ENCODE data around the gene ADRB2. TPM values are rescaled to one million over a fixed set of nuclear protein-coding genes. Genes with fewer than 3 reads are reported as not detected.

ADRB2 gene
- 0.04 TPM for polyA plus RNA-seq (2012; ENCODE audit: low read depth, missing spikeins)

- DNase-seq (ENCODE audit: insufficient read length, low spot score) (peak; percentile 59), FAIRE-seq (peak; percentile 99)
- TF ChIP-seq SPI1 (IDR thresholded peaks at IDR 0.05; ENCODE audit: low read depth, low read length), result peak; percentile 67
- TF ChIP-seq POLR2A (IDR thresholded peaks at IDR 0.05; ENCODE audit: low read depth, low read length), result no peak
Observed at GRCh38 chr5:148826053-148826738, at the start of gene ADRB2. Gene ADRB2, plus strand, starts transcription at chr5:148826611. Its CDS starts 221 bp downstream, at chr5:148826832.

- FAIRE-seq (no peak), DNase-seq (ENCODE audit: insufficient read length, low spot score) (no peak)
Observed at GRCh38 chr5:148776780-148777179, 49.6 kb upstream of the ADRB2 start.

GRCh38 chr5:148778882-148779281 is 47.5 kb upstream of the ADRB2 start:
- TF ChIP-seq SPI1 (IDR thresholded peaks at IDR 0.05; ENCODE audit: low read depth, low read length) (no peak), TAF1 (IDR thresholded peaks at IDR 0.05; ENCODE audit: low read depth, low read length) (no peak), POLR2A (IDR thresholded peaks at IDR 0.05; ENCODE audit: low read depth, low read length) (no peak), PAX5 (IDR thresholded peaks at IDR 0.05; ENCODE audit: insufficient read depth, low read length, severe bottlenecking) (no peak), POU2F2 (IDR thresholded peaks at IDR 0.05; ENCODE audit: low read depth, low read length) (no peak), POLR2AphosphoS5 (IDR thresholded peaks at IDR 0.05; ENCODE audit: low read depth, low read length) (no peak)
- DNase-seq (ENCODE audit: insufficient read length, low spot score), result no peak
- no peak for FAIRE-seq

More at GRCh38 chr5:148776780-148777179, 49.6 kb upstream of the ADRB2 start:
- TF ChIP-seq POU2F2 (IDR thresholded peaks at IDR 0.05; ENCODE audit: low read depth, low read length) (no peak), TAF1 (IDR thresholded peaks at IDR 0.05; ENCODE audit: low read depth, low read length) (no peak), SPI1 (IDR thresholded peaks at IDR 0.05; ENCODE audit: low read depth, low read length) (no peak), POLR2A (IDR thresholded peaks at IDR 0.05; ENCODE audit: low read depth, low read length) (no peak), POLR2AphosphoS5 (IDR thresholded peaks at IDR 0.05; ENCODE audit: low read depth, low read length) (no peak), PAX5 (IDR thresholded peaks at IDR 0.05; ENCODE audit: insufficient read depth, low read length, severe bottlenecking) (no peak)

- TF ChIP-seq POLR2A (IDR thresholded peaks at IDR 0.05; ENCODE audit: low read depth, low read length) (no peak), POLR2AphosphoS5 (IDR thresholded peaks at IDR 0.05; ENCODE audit: low read depth, low read length) (no peak), TAF1 (IDR thresholded peaks at IDR 0.05; ENCODE audit: low read depth, low read length) (no peak), POU2F2 (IDR thresholded peaks at IDR 0.05; ENCODE audit: low read depth, low read length) (no peak), PAX5 (IDR thresholded peaks at IDR 0.05; ENCODE audit: insufficient read depth, low read length, severe bottlenecking) (no peak), SPI1 (IDR thresholded peaks at IDR 0.05; ENCODE audit: low read depth, low read length) (no peak)
- no peak for FAIRE-seq
- DNase-seq (ENCODE audit: insufficient read length, low spot score), result no peak
Observed at GRCh38 chr5:148780711-148781110, 45.7 kb upstream of the ADRB2 start.

- TF ChIP-seq TAF1 (IDR thresholded peaks at IDR 0.05; ENCODE audit: low read depth, low read length) (no peak), POLR2A (IDR thresholded peaks at IDR 0.05; ENCODE audit: low read depth, low read length) (no peak), POLR2AphosphoS5 (IDR thresholded peaks at IDR 0.05; ENCODE audit: low read depth, low read length) (no peak), POU2F2 (IDR thresholded peaks at IDR 0.05; ENCODE audit: low read depth, low read length) (no peak), SPI1 (IDR thresholded peaks at IDR 0.05; ENCODE audit: low read depth, low read length) (no peak), PAX5 (IDR thresholded peaks at IDR 0.05; ENCODE audit: insufficient read depth, low read length, severe bottlenecking) (no peak)
- no peak for FAIRE-seq
Observed at GRCh38 chr5:148781766-148782165, 44.6 kb upstream of the ADRB2 start.

GRCh38 chr5:148785223-148785622 is 41.2 kb upstream of the ADRB2 start:
- no peak for TF ChIP-seq PAX5 (IDR thresholded peaks at IDR 0.05; ENCODE audit: insufficient read depth, low read length, severe bottlenecking)
- no peak for DNase-seq (ENCODE audit: insufficient read length, low spot score)
- FAIRE-seq, result no peak

More at GRCh38 chr5:148781766-148782165, 44.6 kb upstream of the ADRB2 start:
- DNase-seq (ENCODE audit: insufficient read length, low spot score), result no peak

- TF ChIP-seq POU2F2 (IDR thresholded peaks at IDR 0.05; ENCODE audit: low read depth, low read length) (no peak), SPI1 (IDR thresholded peaks at IDR 0.05; ENCODE audit: low read depth, low read length) (no peak), PAX5 (IDR thresholded peaks at IDR 0.05; ENCODE audit: insufficient read depth, low read length, severe bottlenecking) (no peak), POLR2AphosphoS5 (IDR thresholded peaks at IDR 0.05; ENCODE audit: low read depth, low read length) (no peak), TAF1 (IDR thresholded peaks at IDR 0.05; ENCODE audit: low read depth, low read length) (no peak), POLR2A (IDR thresholded peaks at IDR 0.05; ENCODE audit: low read depth, low read length) (no peak)
- no peak for FAIRE-seq
- no peak for DNase-seq (ENCODE audit: insufficient read length, low spot score)
Observed at GRCh38 chr5:148786456-148786855, 40.0 kb upstream of the ADRB2 start.

GRCh38 chr5:148788636-148789035 is 37.8 kb upstream of the ADRB2 start:
- TF ChIP-seq POU2F2 (IDR thresholded peaks at IDR 0.05; ENCODE audit: low read depth, low read length) (no peak), POLR2A (IDR thresholded peaks at IDR 0.05; ENCODE audit: low read depth, low read length) (no peak), POLR2AphosphoS5 (IDR thresholded peaks at IDR 0.05; ENCODE audit: low read depth, low read length) (no peak), TAF1 (IDR thresholded peaks at IDR 0.05; ENCODE audit: low read depth, low read length) (no peak), SPI1 (IDR thresholded peaks at IDR 0.05; ENCODE audit: low read depth, low read length) (no peak), PAX5 (IDR thresholded peaks at IDR 0.05; ENCODE audit: insufficient read depth, low read length, severe bottlenecking) (no peak)
- DNase-seq (ENCODE audit: insufficient read length, low spot score), result no peak
- FAIRE-seq, result no peak

- no peak for FAIRE-seq
- TF ChIP-seq POU2F2 (IDR thresholded peaks at IDR 0.05; ENCODE audit: low read depth, low read length) (no peak), SPI1 (IDR thresholded peaks at IDR 0.05; ENCODE audit: low read depth, low read length) (no peak), TAF1 (IDR thresholded peaks at IDR 0.05; ENCODE audit: low read depth, low read length) (no peak), POLR2A (IDR thresholded peaks at IDR 0.05; ENCODE audit: low read depth, low read length) (no peak), PAX5 (IDR thresholded peaks at IDR 0.05; ENCODE audit: insufficient read depth, low read length, severe bottlenecking) (no peak), POLR2AphosphoS5 (IDR thresholded peaks at IDR 0.05; ENCODE audit: low read depth, low read length) (no peak)
- no peak for DNase-seq (ENCODE audit: insufficient read length, low spot score)
Observed at GRCh38 chr5:148790545-148791333, 35.7 kb upstream of the ADRB2 start.
